K562 (cell line): ENCODE data around the gene MCM7. TPM values are rescaled to one million over a fixed set of nuclear protein-coding genes. Genes with fewer than 3 reads are reported as not detected.

ENCODE experiments used
- ATF1 ChIP-seq, 2 experiments: fragments of 450-650 bp in 1 of 2; IDR thresholded peaks; 2 replicates each; pipeline ENCODE4 v1.6.1; 2016; ENCODE audit warnings: missing compliant biosample characterization in 1 of 2, missing genetic modification characterization in 1 of 2
- ATF7 ChIP-seq: fragments of 450-650 bp; IDR thresholded peaks from 2 replicates; pipeline ENCODE4 v1.7.1; 2014; ENCODE audit warnings: mild to moderate bottlenecking, moderate library complexity
- BCOR ChIP-seq: fragments of 450-650 bp; IDR thresholded peaks from 2 replicates; pipeline ENCODE4 v1.6.1; 2016
- BMI1 ChIP-seq: fragments of 150-350 bp; IDR thresholded peaks from 2 replicates; pipeline ENCODE4 v1.6.1; 2014; ENCODE audit warnings: low read length
- CBX3 ChIP-seq, 2 experiments: IDR thresholded peaks; 1 replicate in 1 of 2; 2 replicates in 1 of 2; pipeline ENCODE4 v1.6.1; 2012; ENCODE audit warnings: inconsistent platforms in 2 of 2, low read length in 2 of 2, borderline replicate concordance in 1 of 2, control low read depth in 1 of 2
- CC2D1A ChIP-seq: fragments of 450-650 bp; IDR thresholded peaks from 2 replicates; pipeline ENCODE4 v1.6.1; 2017; ENCODE audit warnings: mild to moderate bottlenecking
- E2F1 ChIP-seq: sonication (generic); formaldehyde crosslinking; IDR thresholded peaks from 2 replicates; pipeline ENCODE4 v1.8.1; 2023; ENCODE audit warnings: mild to moderate bottlenecking, missing genetic modification reagents, moderate library complexity
- FOXK2 ChIP-seq, 2 experiments: fragments of 450-650 bp; IDR thresholded peaks in 1 of 2; conservative IDR thresholded peaks in 1 of 2; 2 replicates each; pipeline ENCODE4 v1.6.1; 2016; ENCODE audit warnings: low read depth in 2 of 2, mild to moderate bottlenecking in 1 of 2
- HBP1 ChIP-seq: fragments of 450-650 bp; formaldehyde crosslinking; IDR thresholded peaks from 2 replicates; pipeline ENCODE4 v1.4.0; 2022; ENCODE audit warnings: missing genetic modification characterization
- HDGF ChIP-seq: fragments of 450-650 bp; IDR thresholded peaks from 2 replicates; pipeline ENCODE4 v1.6.1; 2016
- KLF16 ChIP-seq: IDR thresholded peaks from 2 replicates; pipeline ENCODE4 v1.6.1; 2016; ENCODE audit warnings: antibody characterized with exemption
- NBN ChIP-seq: fragments of 450-650 bp; IDR thresholded peaks from 2 replicates; pipeline ENCODE4 v1.6.1; 2016; ENCODE audit warnings: low read depth, mild to moderate bottlenecking
- NR0B1 ChIP-seq: fragments of 450-650 bp; IDR thresholded peaks from one replicate; pipeline ENCODE4 v1.6.1; 2018; ENCODE audit warnings: mild to moderate bottlenecking, moderate library complexity; ENCODE audit not compliant: partially characterized antibody
- RCOR1 ChIP-seq, 2 experiments: IDR thresholded peaks; 2 replicates each; pipeline ENCODE4 v1.6.1; 2012; ENCODE audit warnings: low read depth in 2 of 2, low read length in 2 of 2, borderline replicate concordance in 1 of 2, improper control_type of control experiment in 1 of 2
- RFX1 ChIP-seq: fragments of 450-650 bp; IDR thresholded peaks from 2 replicates; pipeline ENCODE4 v1.6.1; 2016; ENCODE audit warnings: mild to moderate bottlenecking, moderate library complexity
- SMARCA4 ChIP-seq: fragments of 450-650 bp; IDR thresholded peaks from 2 replicates; pipeline ENCODE4 v1.6.1; 2016
- SP1 ChIP-seq: sonication (generic); formaldehyde crosslinking; IDR thresholded peaks from 2 replicates; pipeline ENCODE4 v1.8.1; 2022; ENCODE audit warnings: mild to moderate bottlenecking, missing genetic modification reagents
- STAG1 ChIP-seq: sonication (generic); formaldehyde crosslinking; IDR thresholded peaks from 2 replicates; pipeline ENCODE4 v1.5.0; 2020; ENCODE audit warnings: missing genetic modification reagents, borderline replicate concordance
- TBL1XR1 ChIP-seq, 2 experiments: IDR thresholded peaks; 2 replicates each; pipeline ENCODE4 v1.6.1; 2012; ENCODE audit warnings: improper control_type of control experiment in 2 of 2, low read length in 2 of 2, mild to moderate bottlenecking in 1 of 2
- TEAD2 ChIP-seq: fragments of 450-650 bp; IDR thresholded peaks from 2 replicates; pipeline ENCODE4 v1.6.1; 2016; ENCODE audit warnings: missing genetic modification characterization, control low read depth, missing compliant biosample characterization
- TOE1 ChIP-seq, 2 experiments: fragments of 450-650 bp in 1 of 2; sonication (generic) in 1 of 2; formaldehyde crosslinking in 1 of 2; IDR thresholded peaks; 2 replicates each; pipeline versions ENCODE4 v1.7.1 to v1.8.0; 2016 to 2022; ENCODE audit warnings: borderline replicate concordance in 2 of 2, mild to moderate bottlenecking in 2 of 2, antibody characterized with exemption in 1 of 2, inconsistent platforms in 1 of 2, low read depth in 1 of 2, missing genetic modification reagents in 1 of 2, moderate library complexity in 1 of 2
- ZFP36 ChIP-seq: fragments of 150-350 bp; IDR thresholded peaks from 2 replicates; pipeline ENCODE4 v1.6.1; 2018; ENCODE audit warnings: low read length, low read depth; ENCODE audit not compliant: partially characterized antibody
- ZNF644 ChIP-seq: fragments of 200-800 bp; sonication (Bioruptor generic); IDR thresholded peaks from 2 replicates; pipeline ENCODE4 v1.6.1; 2016; ENCODE audit warnings: low read depth, missing genetic modification characterization, missing compliant biosample characterization
- polyA plus RNA-seq, 8 experiments: library from polyadenylated mRNA; depleted of rRNA in 4 of 8; stranded (reverse) in 5 of 8; unstranded in 3 of 8; fragments of >200 nt; fragmentation: Nextera tagmentation in 2 of 8; fragmentation: Illumina TruSeq in 1 of 8; extraction: Ambion mirVana in 2 of 8; extraction: Trizol in 1 of 8; gene quantifications; 2 replicates each; pipeline versions ENCODE4 v1.2.1 to v1.2.3, GENCODE V29; 2011 to 2014; ENCODE audit warnings: inconsistent platforms in 1 of 8, missing spikeins in 1 of 8
- total RNA-seq, 7 experiments: library from RNA; depleted of rRNA in 6 of 7; stranded (reverse); fragments of >200 nt in 6 of 7; fragmentation: Illumina TruSeq in 2 of 7; extraction: Trizol in 2 of 7; gene quantifications; 2 replicates each; pipeline versions ENCODE4 v1.2.1 to v1.2.3, GENCODE V29; 2011 to 2021; ENCODE audit warnings: low replicate concordance in 1 of 7

MCM7 gene
- total and polyA plus RNA-seq, 9 of the 15 experiments (the other 6 are each of a cell fraction or from before 2014, with no cell fraction given): 329 to 856 (median 437) TPM

- TF ChIP-seq TOE1 (IDR thresholded peaks at IDR 0.05; ENCODE audit: borderline replicate concordance) (peak; percentile 56; the same call in 1 of the 2 replicates), TOE1 (CRISPR knock-in tag; IDR thresholded peaks at IDR 0.05; ENCODE audit: borderline replicate concordance, low read depth) (no peak), ZNF644 (tag) (no peak), TBL1XR1 (IDR thresholded peaks at IDR 0.05; ENCODE audit: low read length in 2 of 2) (0 out of 4 replicates have a peak, but pooled peaks of 1 of the 2 experiments have one; percentile 14), BMI1 (no peak), RCOR1 (IDR thresholded peaks at IDR 0.05; ENCODE audit: borderline replicate concordance in 1 of 2, low read depth in 2 of 2, low read length in 2 of 2) (0 out of 4 replicates have a peak, but pooled peaks of 1 of the 2 experiments have one; percentile 36), ZFP36 (peak; percentile 7), NBN (peak; percentile 41; the same call in 1 of the 2 replicates), ATF1 (CRISPR knock-in tag; IDR thresholded peaks at IDR 0.05) (no peak), ATF1 (tag; IDR thresholded peaks at IDR 0.05) (0 out of 2 replicates have a peak, but pooled peaks have one; percentile 11), SP1 (CRISPR knock-in tag) (0 out of 2 replicates have a peak, but pooled peaks have one; percentile 8), BCOR (peak; percentile 57; the same call in 1 of the 2 replicates), HDGF (peak; percentile 96), SMARCA4 (no peak), CC2D1A (peak; percentile 98), E2F1 (0 out of 2 replicates have a peak, but pooled peaks have one; percentile 36), STAG1 (CRISPR knock-in tag) (peak; percentile 97), CBX3 (IDR thresholded peaks at IDR 0.05; ENCODE audit: borderline replicate concordance in 1 of 2, low read length in 2 of 2) (peak in 1 of 2 experiments; percentile 41; a peak in 1 of 3 replicates), HBP1 (CRISPR knock-in tag) (peak; percentile 52; the same call in 1 of the 2 replicates), TEAD2 (tag) (no peak), RFX1 (no peak), FOXK2 (conservative IDR thresholded peaks at IDR 0.05 in 1 of 2, IDR thresholded peaks at IDR 0.05 in 1 of 2; ENCODE audit: low read depth in 2 of 2) (0 out of 4 replicates have a peak, but pooled peaks of 1 of the 2 experiments have one; percentile 17), ATF7 (peak; percentile 38; the same call in 1 of the 2 replicates), KLF16 (0 out of 2 replicates have a peak, but pooled peaks have one; percentile 33), NR0B1 (no peak)
Measured at GRCh38 chr7:100132697-100133151, 31.5 kb upstream of the MCM7 start (continued).
